GM12878 (cell line): Measurements from ENCODE around the gene CIRBP. TPM values are rescaled to one million over a fixed set of nuclear protein-coding genes. Genes with fewer than 3 reads are reported as not detected.

Experiments
- CBFB ChIP-seq: IDR thresholded peaks from 2 replicates; pipeline ENCODE4 v1.6.1; 2016; ENCODE audit warnings: antibody characterized with exemption, low read depth
- CEBPZ ChIP-seq: fragments of 150-350 bp; IDR thresholded peaks from 2 replicates; pipeline ENCODE4 v1.6.1; 2016; ENCODE audit warnings: low read depth, low read length
- FOS ChIP-seq: IDR thresholded peaks from 3 replicates; pipeline ENCODE4 v1.6.1; 2011; ENCODE audit warnings: borderline replicate concordance; ENCODE audit not compliant: insufficient read length; ENCODE audit errors: extremely low read depth
- HDAC6 ChIP-seq: fragments of 200-600 bp; sonication (generic); IDR thresholded peaks from one replicate; pipeline ENCODE4 v1.8.0; 2017; ENCODE audit warnings: antibody characterized with exemption; ENCODE audit not compliant: unreplicated experiment
- NRF1 ChIP-seq: conservative IDR thresholded peaks from 2 replicates; pipeline ENCODE4 v1.6.1; 2011; ENCODE audit warnings: mild to moderate bottlenecking, low read depth, low read length, improper control_type of control experiment
- POLR2AphosphoS5 ChIP-seq: IDR thresholded peaks from 2 replicates; pipeline ENCODE4 v1.6.1; 2011; ENCODE audit warnings: mild to moderate bottlenecking, low read length, inconsistent platforms
- POU2F2 ChIP-seq: IDR thresholded peaks from 3 replicates; pipeline ENCODE4 v1.6.1; 2011; ENCODE audit warnings: low read depth, mild to moderate bottlenecking, low read length, borderline replicate concordance
- SRF ChIP-seq, 2 experiments: IDR thresholded peaks; 2 replicates each; pipeline ENCODE4 v1.6.1; 2011; ENCODE audit warnings: low read depth in 2 of 2, low read length in 2 of 2, mild to moderate bottlenecking in 1 of 2, moderate library complexity in 1 of 2
- TARDBP ChIP-seq: IDR thresholded peaks from 2 replicates; pipeline ENCODE4 v1.6.1; 2016; ENCODE audit warnings: borderline replicate concordance
- polyA plus RNA-seq, 11 experiments: library from polyadenylated mRNA; depleted of rRNA in 4 of 11; unstranded in 6 of 11; stranded (reverse) in 5 of 11; fragments of >200 nt; fragmentation: Nextera tagmentation in 4 of 11; fragmentation: Illumina TruSeq in 1 of 11; extraction: Ambion mirVana in 4 of 11; extraction: Trizol in 1 of 11; gene quantifications; 1 replicate in 1 of 11; 2 replicates in 10 of 11; pipeline versions ENCODE4 v1.2.1 to v1.2.3, GENCODE V29; 2011 to 2016; ENCODE audit warnings: inconsistent platforms in 2 of 11, missing spikeins in 2 of 11, low read depth in 1 of 11
- total RNA-seq, 4 experiments: library from RNA; depleted of rRNA in 3 of 4; stranded (reverse); fragments of >200 nt in 3 of 4; fragmentation: Illumina TruSeq in 1 of 4; extraction: Trizol in 1 of 4; gene quantifications; 2 replicates each; pipeline versions ENCODE4 v1.2.1 to v1.2.3, GENCODE V29; 2013 to 2021
- TF ChIP-seq, protein P1 (sequence below): fragments of 450-650 bp; IDR thresholded peaks from 2 replicates; pipeline ENCODE4 v1.6.1; 2016; ENCODE audit warnings: mild to moderate bottlenecking
- TF ChIP-seq, protein P2 (sequence below): fragments of 450-650 bp; IDR thresholded peaks from 2 replicates; pipeline ENCODE4 v1.6.1; 2016; ENCODE audit warnings: mild to moderate bottlenecking, moderate library complexity, borderline replicate concordance

CIRBP gene
- total and polyA plus RNA-seq, 10 of the 15 experiments (the other 5 are each of a cell fraction or from before 2014, with no cell fraction given), result 27.6 to 335 (median 229) TPM

GRCh38 chr19:1269065-1269477 lies at the start of gene CIRBP (continued):
- TF ChIP-seq HDAC6, result peak; percentile 98
- TF ChIP-seq, protein P1, sequence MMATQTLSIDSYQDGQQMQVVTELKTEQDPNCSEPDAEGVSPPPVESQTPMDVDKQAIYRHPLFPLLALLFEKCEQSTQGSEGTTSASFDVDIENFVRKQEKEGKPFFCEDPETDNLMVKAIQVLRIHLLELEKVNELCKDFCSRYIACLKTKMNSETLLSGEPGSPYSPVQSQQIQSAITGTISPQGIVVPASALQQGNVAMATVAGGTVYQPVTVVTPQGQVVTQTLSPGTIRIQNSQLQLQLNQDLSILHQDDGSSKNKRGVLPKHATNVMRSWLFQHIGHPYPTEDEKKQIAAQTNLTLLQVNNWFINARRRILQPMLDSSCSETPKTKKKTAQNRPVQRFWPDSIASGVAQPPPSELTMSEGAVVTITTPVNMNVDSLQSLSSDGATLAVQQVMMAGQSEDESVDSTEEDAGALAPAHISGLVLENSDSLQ, result peak; percentile 33; the same call in 1 of the 2 replicates
- TF ChIP-seq POLR2AphosphoS5, result peak; percentile 98
- no peak for TF ChIP-seq CEBPZ
- no peak for TF ChIP-seq FOS
- 0 out of 2 replicates have a peak, but pooled peaks have one; percentile 28 for TF ChIP-seq TARDBP
- TF ChIP-seq CBFB, result peak; percentile 76; the same call in 1 of the 2 replicates
- TF ChIP-seq NRF1, result 0 out of 2 replicates have a peak, but pooled peaks have one; percentile 3
- TF ChIP-seq, protein P2, sequence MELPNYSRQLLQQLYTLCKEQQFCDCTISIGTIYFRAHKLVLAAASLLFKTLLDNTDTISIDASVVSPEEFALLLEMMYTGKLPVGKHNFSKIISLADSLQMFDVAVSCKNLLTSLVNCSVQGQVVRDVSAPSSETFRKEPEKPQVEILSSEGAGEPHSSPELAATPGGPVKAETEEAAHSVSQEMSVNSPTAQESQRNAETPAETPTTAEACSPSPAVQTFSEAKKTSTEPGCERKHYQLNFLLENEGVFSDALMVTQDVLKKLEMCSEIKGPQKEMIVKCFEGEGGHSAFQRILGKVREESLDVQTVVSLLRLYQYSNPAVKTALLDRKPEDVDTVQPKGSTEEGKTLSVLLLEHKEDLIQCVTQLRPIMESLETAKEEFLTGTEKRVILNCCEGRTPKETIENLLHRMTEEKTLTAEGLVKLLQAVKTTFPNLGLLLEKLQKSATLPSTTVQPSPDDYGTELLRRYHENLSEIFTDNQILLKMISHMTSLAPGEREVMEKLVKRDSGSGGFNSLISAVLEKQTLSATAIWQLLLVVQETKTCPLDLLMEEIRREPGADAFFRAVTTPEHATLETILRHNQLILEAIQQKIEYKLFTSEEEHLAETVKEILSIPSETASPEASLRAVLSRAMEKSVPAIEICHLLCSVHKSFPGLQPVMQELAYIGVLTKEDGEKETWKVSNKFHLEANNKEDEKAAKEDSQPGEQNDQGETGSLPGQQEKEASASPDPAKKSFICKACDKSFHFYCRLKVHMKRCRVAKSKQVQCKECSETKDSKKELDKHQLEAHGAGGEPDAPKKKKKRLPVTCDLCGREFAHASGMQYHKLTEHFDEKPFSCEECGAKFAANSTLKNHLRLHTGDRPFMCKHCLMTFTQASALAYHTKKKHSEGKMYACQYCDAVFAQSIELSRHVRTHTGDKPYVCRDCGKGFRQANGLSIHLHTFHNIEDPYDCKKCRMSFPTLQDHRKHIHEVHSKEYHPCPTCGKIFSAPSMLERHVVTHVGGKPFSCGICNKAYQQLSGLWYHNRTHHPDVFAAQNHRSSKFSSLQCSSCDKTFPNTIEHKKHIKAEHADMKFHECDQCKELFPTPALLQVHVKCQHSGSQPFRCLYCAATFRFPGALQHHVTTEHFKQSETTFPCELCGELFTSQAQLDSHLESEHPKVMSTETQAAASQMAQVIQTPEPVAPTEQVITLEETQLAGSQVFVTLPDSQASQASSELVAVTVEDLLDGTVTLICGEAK, result no peak
- TF ChIP-seq POU2F2, result peak; percentile 97
- TF ChIP-seq SRF (IDR thresholded peaks at IDR 0.05; ENCODE audit: low read depth in 2 of 2, low read length in 2 of 2), result peak; percentile 48 to 62; a peak in 1 of 4 replicates
- TF ChIP-seq, all 136 proteins: peak for 29
